HG02571 (cell line): ENCODE data around the gene EML6.
"Not testable (repeated sequence)": the region's sequence is repeated elsewhere in the genome, so short reads cannot be mapped to it uniquely, and the experiment has no call there.

Experiments
- ATAC-seq: cut with Tn5 transposase; IDR thresholded peaks from one replicate; pipeline ENCODE4 v1.9.1; 2021; ENCODE audit warnings: mild to moderate bottlenecking, moderate library complexity; ENCODE audit not compliant: unreplicated experiment

The EML6 gene

DNA sequence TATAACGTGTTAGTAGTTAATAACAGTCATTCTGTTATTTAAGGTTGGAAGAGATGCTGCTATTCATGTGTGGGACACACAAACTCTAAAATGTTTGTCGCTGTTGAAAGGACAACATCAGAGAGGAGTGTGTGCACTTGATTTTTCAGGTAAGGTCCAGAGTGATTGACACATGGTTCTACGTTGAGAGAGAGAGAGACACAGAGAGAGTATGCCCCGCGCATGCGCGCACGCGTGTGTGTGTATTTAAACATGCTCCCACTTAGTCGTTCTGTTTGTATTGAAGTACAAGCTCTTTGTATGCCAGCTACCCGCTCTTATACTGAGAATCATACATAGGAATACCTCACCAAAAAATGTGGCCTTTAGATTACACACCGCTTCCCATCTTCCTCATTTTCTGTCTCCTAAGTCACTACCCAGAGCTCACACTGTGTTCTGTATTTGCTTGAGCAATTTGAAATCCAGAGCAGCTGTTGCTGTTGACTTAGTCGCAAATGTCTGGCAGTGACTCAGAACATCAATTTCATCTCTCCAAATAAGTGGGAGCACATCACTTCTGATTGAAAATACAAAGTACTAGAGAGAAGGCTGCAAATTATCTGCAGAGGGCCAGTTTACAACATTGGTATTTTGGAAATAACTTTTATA is 148.1 kb downstream of the EML6 start:
- ATAC-seq = no peak

DNA sequence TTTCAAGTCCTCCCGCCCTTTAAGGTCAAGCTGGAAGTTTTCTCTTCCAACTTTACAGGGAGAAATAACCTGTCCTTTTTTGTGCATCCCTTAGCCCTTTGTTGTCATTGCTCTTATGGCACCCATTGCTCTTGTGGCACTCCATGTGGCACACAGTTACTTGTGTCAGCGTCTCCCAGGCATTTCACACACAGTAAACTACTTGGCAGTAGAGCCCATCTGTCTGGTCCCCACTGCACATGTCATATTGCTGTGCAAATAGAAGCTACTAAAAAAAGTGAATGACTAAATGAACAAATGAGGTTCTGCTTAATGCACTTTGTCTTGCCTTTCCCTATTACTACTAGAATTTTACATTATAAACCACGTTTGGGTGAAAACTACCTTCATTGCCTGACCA is 149.3 kb downstream of the EML6 start:
- ATAC-seq = no peak

DNA sequence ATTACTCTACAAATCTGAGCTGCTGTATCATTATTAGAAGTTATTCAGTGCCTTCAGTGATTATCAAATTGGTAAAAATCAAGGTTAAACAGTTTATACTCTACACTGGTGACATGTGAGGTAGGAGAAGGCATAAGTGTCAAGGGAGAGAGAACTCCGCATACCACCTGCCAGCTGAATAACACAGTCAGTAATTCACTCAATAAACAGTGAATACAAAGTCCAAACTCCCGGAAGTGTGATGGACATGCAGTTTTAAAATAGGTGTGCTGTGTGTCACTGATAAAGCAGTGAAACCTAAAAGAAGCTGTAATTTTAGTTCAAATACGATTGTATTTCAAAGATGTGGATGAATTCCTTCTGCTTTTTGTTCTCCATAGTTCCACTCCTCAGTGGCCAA is 149.8 kb downstream of the EML6 start:
- ATAC-seq = not testable (repeated sequence)

DNA sequence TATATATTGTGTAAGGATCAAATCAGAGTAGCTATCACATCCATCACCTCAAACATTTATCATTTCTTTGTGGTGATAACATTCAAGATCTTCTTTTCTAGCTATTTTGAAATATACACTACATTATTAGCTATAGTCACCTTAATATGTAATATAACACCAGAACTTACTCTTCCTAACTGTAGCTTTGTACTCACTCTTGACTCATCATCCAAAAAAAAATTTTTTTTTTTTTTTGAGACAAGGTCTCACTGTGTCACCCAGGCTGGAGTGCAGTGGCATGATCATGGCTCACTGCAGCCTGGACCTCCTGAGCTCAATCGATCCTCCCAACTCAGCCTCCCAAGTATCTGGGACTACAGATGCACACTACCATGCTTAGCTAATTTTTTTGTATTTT is 153.3 kb downstream of the EML6 start:
- no peak for ATAC-seq

DNA sequence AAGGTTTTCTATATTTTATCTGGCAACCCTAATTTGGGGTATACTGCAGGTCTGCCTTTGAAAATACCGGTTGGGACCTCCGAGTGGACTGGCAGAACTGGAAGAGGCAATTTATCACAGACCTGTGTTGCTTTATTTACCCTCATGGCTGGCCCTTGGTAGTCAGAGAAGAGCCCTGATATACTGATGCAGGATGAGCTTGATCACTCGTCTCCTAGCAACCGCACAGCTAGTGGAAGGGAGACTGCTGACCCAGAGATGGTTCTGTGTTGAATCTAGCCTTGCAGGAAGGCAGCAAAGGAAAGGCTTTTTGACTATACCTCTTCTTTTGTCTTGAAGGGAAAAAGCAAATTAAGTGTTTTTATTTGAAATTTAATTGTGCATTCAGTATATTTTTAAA is 154.7 kb downstream of the EML6 start:
- no peak for ATAC-seq

DNA sequence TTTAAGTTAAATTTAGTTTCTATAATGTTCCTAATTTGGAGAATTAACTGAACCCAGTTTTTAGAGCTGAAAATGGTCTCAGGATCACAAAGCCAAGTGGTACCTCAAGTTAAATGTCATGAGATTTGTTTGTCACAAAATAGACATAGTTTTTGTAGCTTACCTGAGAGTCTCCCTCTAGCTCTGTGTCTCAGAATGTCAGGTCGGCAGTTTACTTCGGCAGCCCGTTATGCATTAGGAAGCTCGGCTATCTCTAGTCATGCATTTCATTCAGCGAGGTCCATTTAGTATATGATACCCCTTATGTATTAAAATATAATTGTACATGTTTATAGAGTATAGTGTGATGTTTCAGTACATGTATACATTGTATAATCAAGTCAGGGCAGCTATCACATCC is 155.6 kb downstream of the EML6 start:
- ATAC-seq = no peak

DNA sequence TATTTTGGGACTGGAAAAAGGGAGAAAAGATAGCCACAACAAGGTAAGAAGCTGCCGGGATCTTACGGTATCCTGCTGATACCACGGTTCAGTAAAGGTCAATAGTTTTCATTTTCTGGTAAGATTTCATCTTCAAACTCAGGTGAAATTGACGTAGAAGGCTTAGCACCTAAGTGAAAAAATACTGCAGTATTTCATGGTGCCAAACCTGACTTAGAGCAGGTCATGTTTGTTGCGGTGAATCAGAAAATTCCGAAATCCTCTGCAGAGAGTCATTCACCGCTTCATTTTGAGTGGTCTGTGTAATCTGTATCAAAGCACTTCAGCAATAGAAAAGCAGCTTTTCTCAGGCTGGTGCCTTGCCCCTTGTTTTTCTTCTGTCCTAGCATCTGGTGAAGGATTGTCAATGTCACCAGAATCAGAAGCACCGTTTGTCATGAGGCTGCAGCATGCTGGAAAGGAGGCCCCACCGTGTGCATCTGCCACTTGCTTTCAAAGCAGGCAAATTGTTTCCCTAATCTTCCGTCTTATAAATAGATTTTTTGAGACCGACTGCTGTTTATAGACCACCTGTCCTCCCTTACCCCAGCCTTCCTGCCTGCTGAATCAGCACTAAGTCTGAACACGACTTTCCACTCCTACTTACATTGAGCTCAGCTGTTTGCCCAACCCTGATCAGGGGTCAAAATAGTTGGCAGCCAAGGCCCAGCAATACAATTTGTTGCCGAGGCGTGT is 156.3 kb downstream of the EML6 start:
- no peak for ATAC-seq

DNA sequence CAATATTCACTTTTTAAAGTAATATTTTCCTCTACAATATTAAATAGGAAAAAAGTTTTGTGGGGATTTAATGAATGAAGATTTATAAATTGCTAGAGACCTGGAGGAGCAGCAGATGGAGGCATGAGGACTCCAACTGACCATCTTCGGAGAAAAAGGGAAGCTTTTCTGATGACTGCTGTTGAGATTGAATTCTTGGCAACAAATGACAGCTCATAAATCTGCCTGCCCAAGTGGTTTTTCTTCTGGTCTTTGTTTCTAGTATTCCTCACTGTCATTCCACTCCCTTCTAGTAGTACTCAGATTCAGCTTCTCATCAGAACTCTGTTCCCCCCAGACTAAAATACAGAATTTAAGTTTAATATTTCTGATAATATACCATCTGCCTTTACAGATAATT is 157.0 kb downstream of the EML6 start:
- ATAC-seq = no peak

DNA sequence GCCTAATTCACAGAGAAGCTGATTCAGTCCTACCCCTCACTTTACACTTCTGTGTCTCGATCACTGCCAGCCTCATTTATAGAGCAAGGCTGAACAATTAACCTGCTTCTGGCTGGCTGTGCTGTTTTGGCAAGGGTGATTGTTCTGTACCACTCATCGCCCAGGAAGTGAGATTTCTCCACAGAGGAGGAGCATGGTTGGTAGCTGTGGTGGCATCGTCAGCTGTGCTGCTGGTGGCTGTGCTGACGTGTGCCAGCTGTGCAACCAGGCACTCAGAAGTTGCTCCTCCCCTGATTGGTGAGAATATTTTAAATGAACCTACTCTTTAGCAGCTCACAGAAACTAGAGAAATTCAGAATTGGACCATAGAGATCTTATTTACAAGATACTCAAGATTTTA is 158.3 kb downstream of the EML6 start:
- no peak for ATAC-seq

DNA sequence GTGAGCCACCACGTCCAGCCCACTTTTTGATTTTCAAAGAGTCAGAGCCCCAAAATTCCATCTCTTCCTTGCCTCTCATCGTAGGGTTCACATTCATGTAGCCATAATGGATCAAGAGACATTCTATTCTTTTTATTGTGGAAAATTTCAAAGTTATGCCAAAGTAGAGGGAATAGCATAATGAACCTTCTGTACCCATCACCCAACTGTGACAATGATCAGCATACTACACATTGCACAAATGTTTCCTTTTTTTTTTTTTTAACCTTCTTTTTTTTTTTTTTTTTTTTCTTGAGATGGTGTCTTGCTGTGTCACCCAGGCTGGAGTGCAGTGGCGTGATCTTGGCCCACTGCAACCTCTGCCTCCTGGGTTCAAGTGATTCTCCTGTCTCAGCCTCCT is 162.4 kb downstream of the EML6 start:
- no peak for ATAC-seq

DNA sequence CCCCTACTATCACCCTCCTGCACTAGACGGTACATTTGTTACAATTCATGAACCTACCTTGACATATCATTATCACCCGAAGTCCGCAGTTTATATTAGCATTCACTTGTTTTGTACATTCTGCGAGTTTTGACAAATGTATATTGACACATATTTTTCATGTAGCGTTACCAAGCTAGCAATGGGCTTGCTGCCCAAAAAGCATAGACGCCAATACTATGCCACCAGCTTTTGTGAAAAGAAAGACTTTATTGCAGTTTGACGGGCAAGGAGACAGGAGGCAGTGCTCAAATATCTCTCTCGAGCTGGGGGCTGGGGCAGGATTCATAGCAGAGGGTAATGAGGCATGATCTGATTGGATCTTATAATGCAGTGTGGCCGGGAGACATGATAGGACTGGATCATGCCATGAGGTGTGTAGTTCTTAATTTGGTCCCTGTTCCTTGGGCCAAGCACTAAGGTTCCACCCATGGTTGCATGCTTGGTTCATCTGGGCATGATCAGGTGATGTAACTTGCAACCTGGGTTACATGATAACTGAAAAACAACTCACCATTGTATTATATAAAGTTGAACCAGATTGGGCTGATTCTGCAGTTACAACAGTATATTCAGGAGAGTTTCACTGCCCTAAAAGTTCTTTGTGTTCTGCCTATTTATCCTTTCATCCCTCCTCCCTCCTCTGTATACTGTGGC is 164.5 kb downstream of the EML6 start:
- no peak for ATAC-seq

DNA sequence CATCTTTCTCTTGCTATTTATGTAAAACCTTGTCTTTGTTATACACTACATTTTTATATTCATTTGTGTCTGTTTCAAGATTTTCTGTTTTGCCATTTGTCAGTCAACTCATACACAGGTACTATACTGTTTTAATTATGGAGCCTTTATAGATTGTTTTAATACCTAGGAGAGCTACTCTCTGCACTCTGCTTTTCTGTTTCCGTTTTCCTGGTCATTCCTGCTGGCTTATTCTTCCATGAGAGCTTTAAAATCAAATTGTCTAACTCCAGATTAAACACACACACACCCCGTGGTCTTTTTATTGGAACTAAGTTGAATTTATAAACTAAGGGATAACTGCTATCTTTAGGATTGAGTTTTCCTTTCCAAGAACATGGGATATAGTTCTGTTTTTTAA is 165.6 kb downstream of the EML6 start:
- no peak for ATAC-seq

DNA sequence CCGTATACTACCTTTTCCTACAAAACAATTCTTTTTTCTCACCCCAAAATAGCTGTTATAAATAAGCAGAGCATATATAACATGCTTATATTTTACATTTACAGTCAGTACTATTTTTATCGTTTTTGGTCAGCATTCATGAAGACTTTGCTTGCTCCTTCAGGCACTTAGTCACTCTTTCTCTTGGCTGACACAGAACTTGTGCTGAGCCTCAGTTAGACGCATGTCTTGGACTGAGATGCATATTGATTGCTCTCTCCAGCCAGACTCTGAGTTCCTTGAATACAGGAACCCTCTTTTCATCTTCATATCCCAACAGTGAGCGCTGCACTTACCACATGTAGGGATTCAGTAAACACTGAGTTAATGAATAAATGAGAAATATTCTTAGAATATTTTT is 168.4 kb downstream of the EML6 start:
- no peak for ATAC-seq

DNA sequence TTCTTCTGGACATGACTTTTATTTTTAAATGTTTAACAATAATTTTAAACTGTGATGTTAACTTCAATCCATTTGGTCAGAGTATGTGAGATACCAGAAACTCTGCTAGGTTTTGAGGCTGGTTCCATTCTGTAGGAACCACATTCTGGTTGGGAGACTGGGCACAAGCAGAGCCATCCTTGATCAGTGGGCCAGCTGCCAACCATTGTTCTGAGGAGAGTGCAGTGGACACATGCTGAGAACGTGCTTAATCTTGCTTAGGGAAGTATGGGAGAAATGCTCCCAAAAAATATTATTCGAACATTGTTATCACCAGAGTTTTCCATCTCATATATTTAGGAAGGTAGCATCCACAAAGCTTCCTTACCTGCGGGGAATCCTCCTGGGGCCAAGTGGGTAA is 171.0 kb downstream of the EML6 start:
- no peak for ATAC-seq

DNA sequence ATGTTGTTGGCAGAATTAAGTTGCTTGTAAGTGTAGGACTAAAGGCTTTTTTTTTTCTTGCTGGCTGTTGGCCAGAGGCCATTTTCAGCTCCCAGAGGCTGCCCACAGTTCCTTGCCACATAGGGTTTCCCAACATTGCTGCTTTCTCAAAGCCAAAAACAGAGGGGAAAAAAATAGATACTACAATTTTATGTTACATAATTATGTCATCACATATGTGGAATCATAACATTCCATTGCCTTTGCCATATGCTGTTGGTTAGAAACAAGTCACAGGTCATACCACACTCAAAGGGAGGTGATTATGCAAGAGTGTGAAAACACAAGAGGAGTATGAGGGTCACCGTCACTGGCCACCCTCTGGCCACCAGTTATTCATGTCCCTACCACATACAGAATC is 172.3 kb downstream of the EML6 start:
- ATAC-seq = no peak

DNA sequence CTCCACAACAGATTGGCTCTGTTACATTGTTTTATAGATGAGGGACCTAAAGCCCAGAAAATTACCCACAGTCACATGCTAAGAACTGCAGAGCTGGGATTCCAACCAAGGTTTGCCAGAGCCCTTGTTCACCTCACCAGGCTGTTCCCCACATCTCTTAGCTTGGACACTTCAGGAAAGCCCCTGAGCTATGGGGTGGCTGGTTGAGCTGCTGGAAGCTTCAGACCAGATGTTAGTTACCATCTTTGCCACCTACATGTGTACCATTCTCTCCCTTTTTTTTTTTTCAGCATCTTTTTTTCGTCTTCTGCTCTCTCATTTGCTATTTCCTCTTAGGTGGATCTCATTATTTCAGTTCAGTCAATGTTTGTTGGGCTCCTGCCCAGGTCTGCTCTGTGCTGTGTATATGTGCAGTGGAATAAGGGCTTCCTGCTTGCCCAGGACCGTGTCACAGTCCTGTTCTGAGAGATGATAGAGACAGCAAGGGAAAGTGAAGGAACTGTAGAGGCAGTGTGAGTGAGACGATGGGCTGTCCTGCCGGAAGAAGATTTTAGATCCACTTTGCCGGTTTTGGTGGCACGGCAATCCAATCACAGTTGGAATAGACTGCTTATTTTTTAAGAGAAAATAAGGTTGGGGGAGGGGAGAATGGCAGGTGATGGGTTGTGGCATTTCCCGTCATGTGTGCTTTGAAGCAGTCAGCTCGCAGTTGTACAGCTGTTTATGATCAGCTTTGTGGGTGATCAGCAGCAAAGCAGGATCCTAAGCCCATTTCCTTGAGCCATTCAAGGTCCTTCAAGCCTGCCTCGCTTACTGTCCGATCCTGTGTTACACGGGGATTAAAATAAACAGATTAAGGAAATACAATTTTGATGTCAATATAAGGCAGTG is 174.2 kb downstream of the EML6 start:
- no peak for ATAC-seq

DNA sequence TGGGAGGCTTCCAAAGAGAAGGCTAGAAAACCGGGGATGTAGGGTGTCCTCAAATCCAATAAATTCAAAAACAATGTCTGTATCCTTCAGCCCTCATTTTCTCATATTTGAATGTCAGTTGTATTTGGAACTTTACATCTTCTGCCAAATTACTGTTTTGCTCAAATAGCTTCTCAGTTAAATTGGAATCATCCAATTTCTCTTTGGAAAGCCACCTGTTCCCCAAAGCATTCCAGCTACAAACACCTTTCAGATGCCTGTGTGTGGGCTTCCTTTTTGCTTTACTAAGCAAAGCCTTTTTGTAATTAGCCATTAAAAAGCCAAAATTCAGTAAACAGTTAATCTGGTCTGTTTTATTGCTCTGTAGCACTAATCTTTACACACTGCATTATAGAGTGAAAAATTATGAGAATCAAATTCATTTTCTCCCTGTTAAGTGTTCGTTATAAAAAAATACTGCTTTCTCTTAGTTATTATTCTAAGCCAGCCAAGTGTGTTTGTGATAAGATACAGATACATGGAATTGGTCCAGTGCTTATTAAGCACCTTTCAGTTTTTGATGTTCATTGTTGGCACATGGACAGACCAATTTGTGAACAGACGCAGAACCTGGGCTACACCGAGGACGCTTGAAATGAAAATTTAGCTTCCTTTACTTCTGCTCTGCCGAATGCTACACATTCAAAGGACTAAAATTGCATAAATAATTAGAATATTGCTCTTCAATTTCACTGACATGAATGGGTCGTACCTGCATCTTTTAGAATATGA is 175.2 kb downstream of the EML6 start:
- ATAC-seq = no peak

DNA sequence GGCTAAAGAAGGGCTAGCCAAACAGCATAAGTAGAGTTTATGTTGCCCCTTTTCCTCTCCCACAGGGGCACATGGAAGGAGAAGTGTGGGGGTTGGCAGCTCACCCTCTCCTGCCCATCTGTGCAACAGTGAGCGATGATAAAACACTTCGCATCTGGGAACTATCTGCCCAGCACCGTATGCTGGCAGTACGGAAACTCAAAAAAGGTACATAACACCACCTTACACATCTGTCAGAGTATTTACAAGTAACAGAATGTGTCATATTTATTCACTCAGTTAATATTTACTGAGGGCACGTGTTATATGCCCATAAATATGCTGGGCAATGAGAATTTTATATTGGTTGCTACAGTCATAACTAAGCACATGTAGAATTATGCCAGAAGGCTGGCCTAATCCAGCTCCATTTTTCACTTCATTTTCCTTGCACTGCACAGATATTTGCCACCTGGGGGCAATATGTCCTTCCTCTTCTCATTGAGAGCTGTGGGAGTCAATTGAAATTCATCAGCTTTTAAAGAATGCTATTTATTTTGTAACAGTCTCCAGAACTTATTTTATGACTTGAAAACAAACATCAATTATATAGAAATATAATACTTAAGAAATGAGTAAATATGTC is 176.2 kb downstream of the EML6 start:
- ATAC-seq = no peak

DNA sequence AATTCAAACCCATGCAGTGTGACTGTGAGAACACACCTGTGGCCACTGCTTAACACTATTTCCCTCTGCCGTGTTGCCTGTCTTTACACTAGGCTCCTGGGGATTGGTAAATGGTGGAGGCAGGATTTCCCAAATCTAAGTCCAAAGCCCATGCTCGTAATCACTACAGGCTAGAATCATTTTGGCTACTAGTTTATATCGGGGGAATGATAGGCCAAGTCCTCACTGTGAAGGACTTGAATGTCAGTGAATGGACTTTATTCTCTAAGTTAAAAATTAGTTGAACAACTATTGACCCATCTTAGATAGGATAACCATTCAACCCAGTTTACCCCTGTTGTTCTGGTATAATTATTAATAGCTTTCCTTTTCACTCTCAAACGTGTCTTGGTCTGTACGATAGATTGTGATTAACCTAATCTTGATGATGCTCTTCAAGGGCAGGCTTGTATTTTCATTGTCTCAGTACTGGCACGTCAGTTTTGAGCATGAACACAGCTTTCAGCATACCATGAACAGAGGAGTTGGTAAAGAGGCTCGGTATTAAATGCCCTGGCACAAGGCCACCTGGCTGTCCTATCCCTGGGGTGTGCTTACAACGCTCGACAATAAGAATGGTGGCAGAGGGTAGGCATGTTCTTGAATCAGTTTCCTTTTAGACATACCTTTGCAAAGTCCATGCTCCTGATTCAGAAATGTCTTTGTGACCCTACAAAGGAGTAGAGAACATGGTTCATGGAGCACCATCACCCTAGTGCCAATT is 177.9 kb downstream of the EML6 start:
- ATAC-seq = no peak
